Hepatocyte (in vitro differentiated cells): ENCODE results near the gene LMAN2L.

Experiments used
- EZH2 ChIP-seq: fragments of 200-600 bp; sonication (generic); IDR thresholded peaks from 2 replicates; pipeline ENCODE4 v1.6.1; 2016; ENCODE audit warnings: antibody characterized with exemption, mild to moderate bottlenecking, borderline replicate concordance
- EZH2phosphoT487 ChIP-seq: fragments of 200-600 bp; sonication (generic); IDR thresholded peaks from one replicate; pipeline ENCODE4 v1.6.1; 2018; ENCODE audit warnings: antibody characterized with exemption, mild to moderate bottlenecking, low read depth, moderate library complexity; ENCODE audit not compliant: unreplicated experiment, severe bottlenecking
- TF ChIP-seq, protein P1 (sequence below): fragments of 200-600 bp; sonication (generic); IDR thresholded peaks from 2 replicates; pipeline ENCODE4 v1.5.1; 2016; ENCODE audit warnings: antibody characterized with exemption, mild to moderate bottlenecking; ENCODE audit not compliant: poor library complexity

DNA sequence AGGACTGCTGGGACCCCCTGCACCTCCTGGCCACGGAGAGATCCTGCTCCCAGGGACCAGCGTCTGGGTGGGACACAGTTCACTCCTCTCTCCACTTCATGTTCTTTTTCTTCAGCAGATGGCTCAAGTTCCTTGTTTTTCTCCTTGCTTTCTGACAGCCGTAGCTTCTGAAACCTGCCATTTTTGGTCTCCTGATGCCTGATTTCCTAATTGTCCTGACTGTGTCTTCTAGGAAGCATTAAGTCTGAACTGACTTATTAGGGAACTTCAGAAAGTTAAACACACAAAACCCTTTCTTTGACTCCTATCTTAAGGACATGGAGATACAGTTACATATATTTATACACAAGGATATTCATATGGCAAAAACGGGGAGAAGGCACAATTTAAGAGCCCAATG lies 43.5 kb upstream of the LMAN2L start:
- TF ChIP-seq, protein P1, sequence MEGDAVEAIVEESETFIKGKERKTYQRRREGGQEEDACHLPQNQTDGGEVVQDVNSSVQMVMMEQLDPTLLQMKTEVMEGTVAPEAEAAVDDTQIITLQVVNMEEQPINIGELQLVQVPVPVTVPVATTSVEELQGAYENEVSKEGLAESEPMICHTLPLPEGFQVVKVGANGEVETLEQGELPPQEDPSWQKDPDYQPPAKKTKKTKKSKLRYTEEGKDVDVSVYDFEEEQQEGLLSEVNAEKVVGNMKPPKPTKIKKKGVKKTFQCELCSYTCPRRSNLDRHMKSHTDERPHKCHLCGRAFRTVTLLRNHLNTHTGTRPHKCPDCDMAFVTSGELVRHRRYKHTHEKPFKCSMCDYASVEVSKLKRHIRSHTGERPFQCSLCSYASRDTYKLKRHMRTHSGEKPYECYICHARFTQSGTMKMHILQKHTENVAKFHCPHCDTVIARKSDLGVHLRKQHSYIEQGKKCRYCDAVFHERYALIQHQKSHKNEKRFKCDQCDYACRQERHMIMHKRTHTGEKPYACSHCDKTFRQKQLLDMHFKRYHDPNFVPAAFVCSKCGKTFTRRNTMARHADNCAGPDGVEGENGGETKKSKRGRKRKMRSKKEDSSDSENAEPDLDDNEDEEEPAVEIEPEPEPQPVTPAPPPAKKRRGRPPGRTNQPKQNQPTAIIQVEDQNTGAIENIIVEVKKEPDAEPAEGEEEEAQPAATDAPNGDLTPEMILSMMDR: no peak
- TF ChIP-seq EZH2phosphoT487 (no peak), EZH2 (no peak)
